ENCODE data around the gene A1CF.

DNA sequence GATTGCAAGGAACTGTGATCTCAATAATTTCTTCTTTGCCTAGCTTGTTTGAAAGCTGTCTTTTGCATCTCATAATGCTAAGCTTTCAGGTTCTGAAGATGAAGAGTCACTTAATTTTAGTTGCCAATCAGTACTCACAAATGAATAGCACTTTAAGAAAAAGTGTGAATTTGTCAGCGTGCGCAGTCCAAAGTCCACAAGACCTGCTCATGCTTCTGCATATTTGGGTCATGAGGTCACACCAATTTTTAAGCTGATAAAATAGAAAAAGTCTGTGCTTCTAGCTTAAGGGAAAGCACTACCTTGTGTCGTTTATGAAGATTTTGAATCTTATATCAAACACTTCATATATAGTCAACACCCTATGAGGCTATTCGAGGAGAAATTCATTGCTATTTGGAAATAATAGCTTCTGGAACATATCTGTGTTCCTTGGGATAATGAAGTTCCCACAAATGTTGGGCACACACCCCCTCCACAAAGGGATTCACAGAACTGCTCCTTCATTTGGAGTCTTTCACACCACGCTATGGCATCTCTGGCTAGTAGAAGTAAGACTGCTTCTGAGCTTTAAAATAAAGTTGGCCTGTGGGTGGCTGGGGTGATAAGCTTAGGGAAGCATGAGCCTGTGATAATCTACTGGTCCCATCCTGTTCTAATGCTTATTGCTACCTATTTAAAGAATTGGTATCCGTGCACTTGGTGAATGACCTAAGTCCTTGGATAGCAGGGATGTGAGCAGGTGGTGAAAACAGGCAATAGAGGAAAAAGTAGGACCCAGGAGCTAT lies 33.3 kb downstream of the A1CF start:
- no peak for TF ChIP-seq EZH2phosphoT487 (IDR thresholded peaks at IDR 0.05; ENCODE audit: borderline replicate concordance, low read length)
- TF ChIP-seq, protein P1, sequence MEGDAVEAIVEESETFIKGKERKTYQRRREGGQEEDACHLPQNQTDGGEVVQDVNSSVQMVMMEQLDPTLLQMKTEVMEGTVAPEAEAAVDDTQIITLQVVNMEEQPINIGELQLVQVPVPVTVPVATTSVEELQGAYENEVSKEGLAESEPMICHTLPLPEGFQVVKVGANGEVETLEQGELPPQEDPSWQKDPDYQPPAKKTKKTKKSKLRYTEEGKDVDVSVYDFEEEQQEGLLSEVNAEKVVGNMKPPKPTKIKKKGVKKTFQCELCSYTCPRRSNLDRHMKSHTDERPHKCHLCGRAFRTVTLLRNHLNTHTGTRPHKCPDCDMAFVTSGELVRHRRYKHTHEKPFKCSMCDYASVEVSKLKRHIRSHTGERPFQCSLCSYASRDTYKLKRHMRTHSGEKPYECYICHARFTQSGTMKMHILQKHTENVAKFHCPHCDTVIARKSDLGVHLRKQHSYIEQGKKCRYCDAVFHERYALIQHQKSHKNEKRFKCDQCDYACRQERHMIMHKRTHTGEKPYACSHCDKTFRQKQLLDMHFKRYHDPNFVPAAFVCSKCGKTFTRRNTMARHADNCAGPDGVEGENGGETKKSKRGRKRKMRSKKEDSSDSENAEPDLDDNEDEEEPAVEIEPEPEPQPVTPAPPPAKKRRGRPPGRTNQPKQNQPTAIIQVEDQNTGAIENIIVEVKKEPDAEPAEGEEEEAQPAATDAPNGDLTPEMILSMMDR (IDR thresholded peaks at IDR 0.05; ENCODE audit: low read depth, low read length, poor library complexity, severe bottlenecking), result no peak

Measured in DOHH2 (cell line).